C4-2B (cell line): ENCODE data around the gene SRSF7.
"Not testable (repeated sequence)": the region's sequence is repeated elsewhere in the genome, so short reads cannot be mapped to it uniquely, and the experiment has no call there.

ENCODE experiments used
- CTCF ChIP-seq: fragments of 450-650 bp; conservative IDR thresholded peaks from 2 replicates; pipeline ENCODE4 v1.5.1; 2017; ENCODE audit warnings: mild to moderate bottlenecking
- ZFX ChIP-seq: fragments of 450-650 bp; IDR thresholded peaks from 2 replicates; pipeline ENCODE4 v1.6.1; 2017

- TF ChIP-seq CTCF, ZFX: not testable (repeated sequence)
These were observed 43.9 kb upstream of the SRSF7 start for GRCh38 chr2:38795016-38795415.
